HG03175 (cell line): ENCODE data around the gene TCEANC.

Experiments used
- ATAC-seq: cut with Tn5 transposase; IDR thresholded peaks from one replicate; pipeline ENCODE4 v1.9.1; 2021; ENCODE audit warnings: mild to moderate bottlenecking, moderate library complexity; ENCODE audit not compliant: unreplicated experiment

Gene TCEANC

GRCh38 chrX:13691841-13692371 lies 39.0 kb downstream of the TCEANC start:
- no peak for ATAC-seq

- no peak for ATAC-seq
Observed at GRCh38 chrX:13692771-13693231, 39.9 kb downstream of the TCEANC start.

DNA sequence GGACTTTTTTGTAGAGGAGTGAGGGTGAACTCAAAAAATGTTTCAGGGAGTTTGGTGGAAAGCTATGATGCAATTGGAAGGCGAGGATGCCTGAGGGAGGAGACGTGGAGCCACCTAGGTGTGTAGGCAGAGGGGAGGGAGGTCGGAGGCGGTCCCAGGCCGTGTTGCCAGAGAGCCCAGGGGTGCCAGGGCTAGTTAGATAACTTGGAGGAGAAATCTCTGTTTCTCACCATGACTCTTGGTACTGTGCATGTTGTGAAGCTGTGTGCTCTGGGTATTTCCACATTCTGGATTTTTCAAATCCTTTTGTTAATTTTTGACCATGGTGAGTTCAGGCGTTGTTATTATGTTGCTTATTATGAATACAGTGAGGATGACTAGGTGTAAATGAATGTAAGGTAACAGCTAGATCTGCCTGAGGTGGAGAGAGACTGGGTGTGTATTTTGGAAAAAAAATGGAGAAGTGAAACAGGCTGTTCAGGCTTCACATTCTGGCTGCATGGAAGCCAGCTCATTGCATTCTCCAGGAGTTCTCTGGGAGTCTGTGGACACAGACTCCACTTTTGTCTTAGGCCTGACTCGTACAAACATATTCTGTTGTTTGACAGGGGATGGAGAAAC lies 40.5 kb downstream of the TCEANC start:
- no peak for ATAC-seq

- ATAC-seq, result no peak
Observed at GRCh38 chrX:13694359-13694758, 41.4 kb downstream of the TCEANC start.

- no peak for ATAC-seq
Observed at GRCh38 chrX:13694983-13695382, 42.0 kb downstream of the TCEANC start.

DNA sequence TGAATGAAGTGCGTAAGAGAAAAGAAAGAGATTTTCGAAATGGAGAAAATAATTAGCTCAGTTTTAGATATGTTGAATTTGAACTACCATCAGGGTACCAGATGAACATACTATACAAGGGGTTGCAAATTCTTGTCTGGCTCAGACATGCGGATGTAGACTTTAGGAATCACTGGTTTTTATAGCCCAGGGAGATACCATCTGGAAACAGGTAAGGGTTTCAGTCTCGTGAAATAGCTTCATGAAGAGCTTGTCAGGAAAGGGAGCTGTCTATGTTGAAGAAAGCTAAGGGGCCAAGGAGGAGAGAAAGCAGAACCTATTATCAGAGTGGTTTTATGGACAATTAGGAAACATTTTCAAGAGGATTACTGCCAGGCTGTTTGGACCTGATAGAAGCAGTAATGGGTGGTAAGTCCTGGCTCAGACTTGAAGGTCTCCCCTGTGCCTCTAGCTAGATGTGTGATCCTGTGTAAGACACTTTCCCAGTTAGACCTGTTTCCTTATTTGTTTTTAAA lies 42.7 kb downstream of the TCEANC start:
- no peak for ATAC-seq

GRCh38 chrX:13697455-13697854 lies 44.5 kb downstream of the TCEANC start:
- ATAC-seq, result peak; percentile 65

- peak; percentile 13 for ATAC-seq
Observed at GRCh38 chrX:13697976-13698375, 45.0 kb downstream of the TCEANC start.

GRCh38 chrX:13698432-13698831 lies 45.5 kb downstream of the TCEANC start:
- no peak for ATAC-seq

DNA sequence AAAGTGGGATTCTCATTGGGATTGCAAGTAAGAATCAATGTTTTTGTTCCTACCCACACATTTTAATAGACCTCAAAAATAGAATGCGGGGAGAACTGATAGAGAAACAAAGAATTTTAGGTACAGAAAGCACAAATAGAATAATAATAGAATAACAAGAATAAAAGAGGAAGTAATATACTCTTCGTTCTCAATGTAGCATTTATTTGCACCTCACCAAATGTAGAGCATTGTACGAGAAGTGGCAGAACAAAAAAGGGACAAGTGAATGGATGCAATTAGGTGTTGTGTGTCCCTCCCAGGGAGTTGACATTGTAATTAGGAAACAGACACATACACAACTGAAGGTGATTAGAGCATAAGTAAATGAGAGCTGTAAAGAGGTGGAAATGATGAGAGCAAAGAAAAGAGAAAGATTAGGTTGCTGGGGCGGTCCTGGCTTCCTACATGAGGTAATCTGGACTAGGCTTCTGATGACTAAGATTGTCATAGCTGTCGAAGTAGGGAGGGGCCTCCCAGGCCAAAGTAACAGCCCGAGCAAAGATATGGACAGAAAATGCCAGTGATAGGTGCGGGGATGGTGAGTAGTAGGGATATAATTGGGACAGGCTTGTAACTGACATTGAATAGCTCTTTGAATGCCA lies 46.4 kb downstream of the TCEANC start:
- peak; percentile 58 for ATAC-seq

GRCh38 chrX:13700380-13700779 lies 47.4 kb downstream of the TCEANC start:
- ATAC-seq, result no peak

GRCh38 chrX:13702111-13702789 lies 49.3 kb downstream of the TCEANC start:
- ATAC-seq, result no peak

DNA sequence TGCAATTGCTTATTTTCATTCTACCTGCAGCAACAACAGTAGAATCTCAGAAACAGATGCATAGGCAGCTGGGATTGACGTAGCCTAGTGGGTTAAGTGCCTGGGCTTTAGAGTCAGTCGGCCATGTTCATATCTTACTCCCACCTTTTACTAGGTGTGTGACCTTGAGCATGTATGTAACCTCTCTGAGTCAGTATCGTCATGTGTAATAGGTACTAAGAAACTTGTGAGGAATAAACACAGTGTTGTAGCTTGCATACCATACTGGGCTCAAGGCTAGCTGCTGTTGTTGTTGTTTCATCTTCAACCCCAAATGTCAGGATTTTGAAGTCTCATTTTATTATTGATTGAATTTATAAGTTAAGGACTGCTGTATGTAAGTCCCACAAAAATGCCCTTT lies 50.2 kb downstream of the TCEANC start:
- ATAC-seq, result no peak

DNA sequence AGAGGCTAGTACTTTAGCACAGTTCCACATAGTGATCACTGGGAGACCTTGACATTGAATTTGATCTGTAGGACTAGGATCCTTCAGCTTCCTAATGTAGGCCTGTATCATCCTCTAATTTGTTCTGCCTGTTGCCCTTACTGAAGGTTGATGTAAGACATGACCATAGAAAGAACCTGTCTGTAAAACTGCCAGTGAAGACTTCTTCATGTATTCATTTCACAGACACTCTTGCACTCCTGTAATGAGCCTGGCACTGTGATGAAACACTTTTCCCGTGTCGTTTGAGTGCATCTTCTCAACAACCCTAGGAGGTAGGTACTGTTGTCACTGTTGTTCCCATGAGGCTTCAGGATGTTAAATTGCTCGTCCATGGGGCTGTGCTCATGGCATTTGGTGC lies 50.6 kb downstream of the TCEANC start:
- ATAC-seq, result no peak

DNA sequence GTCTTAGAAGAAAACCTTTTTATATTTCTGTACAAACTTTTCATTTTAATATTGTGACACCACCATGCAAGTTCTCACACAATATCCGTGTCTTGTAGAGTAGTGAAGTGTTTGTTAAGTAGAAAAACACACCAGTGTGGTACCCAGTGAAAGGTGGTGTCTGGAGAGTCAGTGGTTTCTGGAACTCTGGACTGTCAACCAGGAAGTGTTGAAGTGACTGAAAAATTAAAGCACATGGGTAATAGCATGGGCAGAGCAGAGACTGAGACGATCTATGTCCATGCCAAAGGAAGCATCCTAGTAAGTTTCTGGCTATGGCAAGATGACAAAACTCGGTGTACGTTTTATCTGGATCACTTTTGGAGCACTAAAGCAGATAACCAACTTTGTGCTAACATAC lies 58.2 kb downstream of the TCEANC start:
- ATAC-seq, result no peak
